K562 (cell line): ENCODE data around the gene SCYL2. TPM values are rescaled to one million over a fixed set of nuclear protein-coding genes. Genes with fewer than 3 reads are reported as not detected.

Source experiments
- ATAC-seq: fragments of 200-7000 bp; cut with Tn5 transposase; 3 replicates; pipeline ENCODE4 v1.9.1; 2020; ENCODE audit warnings: moderate library complexity
- BruUV-seq: library from RNA; stranded (reverse); fragments of 400-500 nt; replicated peaks from 2 replicates; lab custom pipeline; 2021; lab: Mats Ljungman, UMichigan
- CTCF ChIA-PET: fragments of 300-600 bp; formaldehyde crosslinking; extraction: SDS; loops from one replicate; lab custom pipeline; 2021; ENCODE audit warnings: low intra/inter-chr PET ratio; lab: Yijun Ruan, JAX
- POLR2A ChIA-PET: fragments of 300-600, 350-650 bp; sonication (Branson Sonifier 250); formaldehyde crosslinking; extraction: SDS; loops from one replicate; lab custom pipeline; 2021; ENCODE audit warnings: antibody characterized with exemption, inconsistent platforms; lab: Yijun Ruan, JAX
- DNase-seq, 4 experiments: peaks; one replicate each; pipeline versions ENCODE4 v3.0.0 to v3.0.0-alpha.2; 2011 to 2018; ENCODE audit warnings: low spot score in 3 of 4, mixed read lengths in 3 of 4; ENCODE audit errors: extremely low read depth in 1 of 4
- FAIRE-seq: peaks from 2 replicates; lab custom pipeline; 2011; peaks lifted over from hg19 to GRCh38; lab: Jason Lieb, UNC
- H2AFZ ChIP-seq: 2 replicates; pipeline ENCODE4 v1.6.0; 2011; ENCODE audit warnings: low read depth, low read length, control low read depth, inconsistent platforms
- H3K27ac ChIP-seq: fragments of 200-600 bp; 3 replicates; pipeline ENCODE4 v1.8.0; 2011; ENCODE audit warnings: low read depth, mild to moderate bottlenecking, control low read depth, inconsistent platforms, low read length, moderate library complexity, mixed read lengths; ENCODE audit errors: extremely low read depth
- H3K27me3 ChIP-seq, 2 experiments: fragments of 300-600 bp in 1 of 2; 2 replicates in 1 of 2; 3 replicates in 1 of 2; pipeline versions ENCODE4 v1.6.0 to v1.8.0; 2011; ENCODE audit warnings: inconsistent platforms in 2 of 2, low read length in 2 of 2, mild to moderate bottlenecking in 1 of 2, mixed read lengths in 1 of 2, moderate library complexity in 1 of 2; ENCODE audit not compliant: control insufficient read depth in 2 of 2, insufficient read depth in 2 of 2
- H3K36me3 ChIP-seq: fragments of 300-600 bp; 3 replicates; pipeline ENCODE4 v1.8.0; 2011; ENCODE audit warnings: mild to moderate bottlenecking, low read length, inconsistent platforms; ENCODE audit not compliant: control insufficient read depth, insufficient read depth
- H3K4me1 ChIP-seq, 2 experiments: fragments of 200-600 bp in 1 of 2; replicated peaks in 1 of 2; 2 replicates in 1 of 2; 3 replicates in 1 of 2; pipeline versions ENCODE4 v1.5.1 to v1.8.0; 2011; ENCODE audit warnings: inconsistent platforms in 2 of 2, low read length in 2 of 2, mild to moderate bottlenecking in 1 of 2, mixed read lengths in 1 of 2, moderate library complexity in 1 of 2; ENCODE audit not compliant: control insufficient read depth in 2 of 2, insufficient read depth in 2 of 2
- H3K4me2 ChIP-seq: 2 replicates; pipeline ENCODE4 v1.6.1; 2011; ENCODE audit warnings: low read length, control low read depth, inconsistent platforms, mixed read lengths; ENCODE audit not compliant: insufficient read depth
- H3K4me3 ChIP-seq: fragments of 200-600 bp; sonication (generic), shearing (Covaris generic); 2 replicates; pipeline ENCODE4 v1.5.1; 2016; ENCODE audit warnings: control low read depth, inconsistent platforms
- H3K79me2 ChIP-seq: fragments of 200-600 bp; 3 replicates; pipeline ENCODE4 v1.8.0; 2011; ENCODE audit warnings: low read length, inconsistent platforms; ENCODE audit not compliant: control insufficient read depth, insufficient read depth
- H3K9ac ChIP-seq, 2 experiments: 2 replicates each; pipeline versions ENCODE4 v1.6.0 to v1.6.1; 2011; ENCODE audit warnings: low read depth in 2 of 2, low read length in 2 of 2, control low read depth in 1 of 2, inconsistent platforms in 1 of 2, mild to moderate bottlenecking in 1 of 2, mixed read lengths in 1 of 2; ENCODE audit not compliant: insufficient read depth in 1 of 2
- H3K9me1 ChIP-seq: one replicate; pipeline ENCODE4 v1.6.0; 2011; ENCODE audit warnings: inconsistent platforms, mild to moderate bottlenecking, low read length, moderate library complexity; ENCODE audit not compliant: control insufficient read depth, insufficient read depth
- H3K9me3 ChIP-seq: replicated peaks from 2 replicates; pipeline ENCODE4 v1.5.1; 2011; ENCODE audit warnings: low read depth, low read length, inconsistent platforms; ENCODE audit not compliant: control insufficient read depth, insufficient read depth
- H4K20me1 ChIP-seq: replicated peaks from 2 replicates; pipeline ENCODE4 v1.6.1; 2011; ENCODE audit warnings: low read length, inconsistent platforms, mixed read lengths; ENCODE audit not compliant: control insufficient read depth, insufficient read depth
- CTBP1 ChIP-seq: fragments of 450-650 bp; IDR thresholded peaks from 2 replicates; pipeline ENCODE4 v1.6.1; 2016; ENCODE audit warnings: borderline replicate concordance
- GABPB1 ChIP-seq: sonication (generic); formaldehyde crosslinking; IDR thresholded peaks from 2 replicates; pipeline ENCODE4 v1.8.0; 2022; ENCODE audit warnings: mild to moderate bottlenecking, missing genetic modification reagents
- IFI16 ChIP-seq: fragments of 250-450 bp; sonication (Bioruptor Pico); IDR thresholded peaks from 2 replicates; pipeline ENCODE4 v2.1.2; 2022; ENCODE audit warnings: mild to moderate bottlenecking, inconsistent platforms
- MAZ ChIP-seq, 2 experiments: fragments of 450-650 bp in 1 of 2; sonication (generic) in 1 of 2; formaldehyde crosslinking; IDR thresholded peaks in 1 of 2; conservative IDR thresholded peaks in 1 of 2; 2 replicates each; pipeline versions ENCODE4 v1.4.0 to v1.5.0; 2020; ENCODE audit warnings: mild to moderate bottlenecking in 1 of 2, missing genetic modification reagents in 1 of 2
- MIER1 ChIP-seq: fragments of 450-650 bp; IDR thresholded peaks from 2 replicates; pipeline ENCODE4 v1.6.1; 2016; ENCODE audit warnings: antibody characterized with exemption, mild to moderate bottlenecking, low read depth
- NR1H2 ChIP-seq: sonication (generic); formaldehyde crosslinking; IDR thresholded peaks from 2 replicates; pipeline ENCODE4 v1.4.0; 2020; ENCODE audit warnings: mild to moderate bottlenecking, missing genetic modification reagents
- NRF1 ChIP-seq, 2 experiments: fragments of 450-650 bp; IDR thresholded peaks in 1 of 2; conservative IDR thresholded peaks in 1 of 2; 2 replicates each; pipeline ENCODE4 v1.6.1; 2014; ENCODE audit warnings: mild to moderate bottlenecking in 2 of 2
- POLR2H ChIP-seq: IDR thresholded peaks from 2 replicates; pipeline ENCODE4 v1.6.1; 2016; ENCODE audit warnings: missing genetic modification characterization, low read depth, mild to moderate bottlenecking, control low read depth, missing compliant biosample characterization, moderate library complexity
- PURB ChIP-seq: sonication (generic); formaldehyde crosslinking; IDR thresholded peaks from 2 replicates; pipeline ENCODE4 v1.9.0; 2021; ENCODE audit warnings: low read depth, mild to moderate bottlenecking, missing genetic modification reagents
- RNF2 ChIP-seq: sonication (generic); IDR thresholded peaks from 2 replicates; pipeline ENCODE4 v1.6.1; 2016
- TFAM ChIP-seq: fragments of 250-450 bp; sonication (Bioruptor Pico); conservative IDR thresholded peaks from 2 replicates; pipeline ENCODE4 v1.5.0; 2021; ENCODE audit warnings: mild to moderate bottlenecking, moderate library complexity
- TOE1 ChIP-seq, 2 experiments: fragments of 450-650 bp in 1 of 2; sonication (generic) in 1 of 2; formaldehyde crosslinking in 1 of 2; IDR thresholded peaks; 2 replicates each; pipeline versions ENCODE4 v1.7.1 to v1.8.0; 2016 to 2022; ENCODE audit warnings: borderline replicate concordance in 2 of 2, mild to moderate bottlenecking in 2 of 2, antibody characterized with exemption in 1 of 2, inconsistent platforms in 1 of 2, low read depth in 1 of 2, missing genetic modification reagents in 1 of 2, moderate library complexity in 1 of 2
- ZNF12 ChIP-seq: sonication (generic); formaldehyde crosslinking; IDR thresholded peaks from 2 replicates; pipeline ENCODE4 v1.4.0; 2020; ENCODE audit warnings: mild to moderate bottlenecking, missing genetic modification reagents
- ZNF140 ChIP-seq: fragments of 250-450 bp; sonication (Bioruptor Pico); IDR thresholded peaks from 2 replicates; pipeline ENCODE4 v1.8.0; 2021; ENCODE audit warnings: moderate library complexity, mild to moderate bottlenecking, inconsistent platforms
- ZNF274 ChIP-seq: IDR thresholded peaks from 2 replicates; pipeline ENCODE4 v1.6.1; 2011; ENCODE audit warnings: low read depth, mild to moderate bottlenecking, low read length, moderate library complexity, borderline replicate concordance
- WGBS: fragments of 100-300 bp; shearing (Covaris generic); methylation state at CpG from one replicate; pipeline ENCODE4 v1.1.6; 2016; ENCODE audit warnings: low coverage, mixed read lengths; ENCODE audit not compliant: insufficient coverage; ENCODE audit errors: missing lambda C conversion rate; 5-methylcytosine and 5-hydroxymethylcytosine counted together
- in situ Hi-C: fragments of 300-500 bp; cut with MboI; formaldehyde crosslinking; loops from 4 replicates; pipeline ENCODE4 v1.15.0; 2018; ENCODE audit warnings: inconsistent platforms, mixed read lengths
- intact Hi-C: fragments of 100-400 bp; cut with micrococcal nuclease; formaldehyde crosslinking; loops from 2 replicates; pipeline ENCODE4 v1.14.2; 2022
- polyA plus RNA-seq, 8 experiments: library from polyadenylated mRNA; depleted of rRNA in 4 of 8; stranded (reverse) in 5 of 8; unstranded in 3 of 8; fragments of >200 nt; fragmentation: Nextera tagmentation in 2 of 8; fragmentation: Illumina TruSeq in 1 of 8; extraction: Ambion mirVana in 2 of 8; extraction: Trizol in 1 of 8; gene quantifications; 2 replicates each; pipeline versions ENCODE4 v1.2.1 to v1.2.3, GENCODE V29; 2011 to 2014; ENCODE audit warnings: inconsistent platforms in 1 of 8, missing spikeins in 1 of 8
- total RNA-seq, 7 experiments: library from RNA; depleted of rRNA in 6 of 7; stranded (reverse); fragments of >200 nt in 6 of 7; fragmentation: Illumina TruSeq in 2 of 7; extraction: Trizol in 2 of 7; gene quantifications; 2 replicates each; pipeline versions ENCODE4 v1.2.1 to v1.2.3, GENCODE V29; 2011 to 2021; ENCODE audit warnings: low replicate concordance in 1 of 7
- TF ChIP-seq, protein P1 (sequence below): fragments of 450-650 bp; IDR thresholded peaks from 2 replicates; pipeline ENCODE4 v1.6.1; 2016; ENCODE audit warnings: low read depth, mild to moderate bottlenecking, moderate library complexity

SCYL2 gene
- total and polyA plus RNA-seq, 9 of the 15 experiments (the other 6 are each of a cell fraction or from before 2014, with no cell fraction given), result 9.9 to 49.0 (median 32.9) TPM

DNA sequence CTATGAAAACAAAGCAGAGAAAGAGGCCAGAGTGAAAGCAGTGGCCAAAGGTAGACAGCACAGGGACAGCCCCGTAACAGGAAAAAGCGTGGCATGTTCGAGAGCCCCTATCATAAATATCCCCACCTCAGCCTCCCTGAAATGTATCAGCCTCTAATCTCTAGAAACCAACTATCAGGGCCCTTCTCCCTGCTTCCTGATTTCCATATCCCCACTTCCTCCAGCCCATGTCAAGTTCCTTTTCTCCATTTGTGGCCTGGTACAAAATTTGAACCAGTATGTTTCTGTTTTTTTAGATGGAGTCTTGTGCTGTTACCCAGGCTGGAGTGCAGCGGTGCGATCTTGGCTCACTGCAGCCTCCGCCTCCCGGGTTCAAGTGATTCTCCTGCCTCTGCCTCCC is 17.0 kb upstream of the SCYL2 start:
- H3K9me3 ChIP-seq, result no peaks in the 10 kb centered on the region
- H3K4me3 ChIP-seq, result no peak overlapping the region
- H3K27me3 ChIP-seq, result no peaks in the 10 kb centered on the region
- ChIA-PET POLR2A (no interaction called here), CTCF (no interaction called here)
- intact Hi-C loops (no loop called here), in situ Hi-C loops (loop anchor here (10.0 kb wide), 1 partner anchor 325 kb away; the partner anchor contains the start of gene GAS2L3)
- H3K36me3 ChIP-seq, result no peaks in the 10 kb centered on the region
- BruUV-seq, result no TSS peak
- no peak overlapping the region for H3K27ac ChIP-seq
- no peak overlapping the region for H3K4me2 ChIP-seq
- H3K4me1 ChIP-seq, result no peaks in the 10 kb centered on the region
- ATAC-seq, result no peak
- TF ChIP-seq ZNF274 (no peak), RNF2 (no peak), NRF1 (conservative IDR thresholded peaks at IDR 0.05 in 1 of 2, IDR thresholded peaks at IDR 0.05 in 1 of 2) (no peak), NR1H2 (CRISPR knock-in tag) (no peak), TFAM (CRISPR knock-in tag) (no peak), GABPB1 (no peak), MIER1 (no peak), TOE1 (IDR thresholded peaks at IDR 0.05; ENCODE audit: borderline replicate concordance) (no peak), TOE1 (CRISPR knock-in tag; IDR thresholded peaks at IDR 0.05; ENCODE audit: borderline replicate concordance, low read depth) (no peak), MAZ (CRISPR knock-in tag; conservative IDR thresholded peaks at IDR 0.05 in 1 of 2, IDR thresholded peaks at IDR 0.05 in 1 of 2) (no peak), ZNF140 (no peak), ZNF12 (CRISPR knock-in tag) (no peak), PURB (CRISPR knock-in tag) (no peak), IFI16 (CRISPR knock-in tag) (no peak), POLR2H (tag) (no peak), CTBP1 (no peak)
- TF ChIP-seq, protein P1, sequence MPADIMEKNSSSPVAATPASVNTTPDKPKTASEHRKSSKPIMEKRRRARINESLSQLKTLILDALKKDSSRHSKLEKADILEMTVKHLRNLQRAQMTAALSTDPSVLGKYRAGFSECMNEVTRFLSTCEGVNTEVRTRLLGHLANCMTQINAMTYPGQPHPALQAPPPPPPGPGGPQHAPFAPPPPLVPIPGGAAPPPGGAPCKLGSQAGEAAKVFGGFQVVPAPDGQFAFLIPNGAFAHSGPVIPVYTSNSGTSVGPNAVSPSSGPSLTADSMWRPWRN, result no peak
- WGBS, result 74% methylated on average over 7 of the region's 7 CpGs
- DNase-seq, result no peak
- H4K20me1 ChIP-seq, result no peaks in the 10 kb centered on the region
- H3K9ac ChIP-seq, result no peak overlapping the region
- H2AFZ ChIP-seq, result no peak overlapping the region
- no peak for FAIRE-seq
- H3K79me2 ChIP-seq, result no peaks in the 10 kb centered on the region
- H3K9me1 ChIP-seq, result no peaks in the 10 kb centered on the region
